NCI-H1092 treated with DMSO at 0.1 percent for 48 hours (cell line): ENCODE data around the gene LAPTM4A.
A peak's percentile ranks its signal among the peaks of the same experiment; 100 is the strongest.
"Not testable (repeated sequence)": the region's sequence is repeated elsewhere in the genome, so short reads cannot be mapped to it uniquely, and the experiment has no call there.

ENCODE experiments used
- DNase-seq: peaks from one replicate; lab custom pipeline; 2025; lab: John Stamatoyannopoulos, UW

Gene LAPTM4A

DNA sequence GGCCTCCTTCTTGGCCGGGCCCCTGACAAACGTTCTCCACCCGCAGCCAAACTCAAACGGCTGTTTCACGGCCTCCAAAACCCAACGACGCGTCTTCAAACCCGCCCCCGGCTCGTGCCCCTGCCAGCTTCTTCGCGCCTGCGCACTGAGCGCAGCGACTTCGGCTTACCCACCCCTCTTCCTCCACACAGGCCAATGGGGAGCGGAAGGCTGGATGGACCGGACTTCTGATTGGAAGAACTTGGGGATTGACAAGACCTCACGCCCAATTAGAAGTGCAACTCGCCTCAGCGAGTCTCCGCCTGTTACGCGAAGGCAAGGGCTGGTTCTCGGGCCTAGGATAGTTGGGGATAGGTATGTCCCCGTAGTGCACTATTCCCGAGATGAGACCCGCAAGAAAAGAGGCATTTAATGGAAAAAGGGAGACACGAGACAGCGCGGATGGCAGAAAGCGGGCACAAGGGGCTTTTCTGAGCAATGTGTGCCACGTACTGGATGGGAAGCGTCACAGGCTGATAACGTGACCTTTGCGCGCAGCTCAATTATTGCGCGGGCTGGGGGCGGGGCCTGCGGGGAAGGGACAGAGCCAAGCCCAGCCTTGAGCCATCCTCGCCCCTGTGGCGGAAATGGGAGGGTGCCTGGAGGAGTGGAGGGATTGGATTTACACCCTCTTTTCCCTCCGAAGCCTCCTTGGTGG is at the start of gene LAPTM4A:
LAPTM4A (minus strand) TSS at position 97 of the 697 bp plus-strand sequence. CDS start 108 bp downstream, outside the sequence.
- DNase-seq: peak; percentile 96

DNA sequence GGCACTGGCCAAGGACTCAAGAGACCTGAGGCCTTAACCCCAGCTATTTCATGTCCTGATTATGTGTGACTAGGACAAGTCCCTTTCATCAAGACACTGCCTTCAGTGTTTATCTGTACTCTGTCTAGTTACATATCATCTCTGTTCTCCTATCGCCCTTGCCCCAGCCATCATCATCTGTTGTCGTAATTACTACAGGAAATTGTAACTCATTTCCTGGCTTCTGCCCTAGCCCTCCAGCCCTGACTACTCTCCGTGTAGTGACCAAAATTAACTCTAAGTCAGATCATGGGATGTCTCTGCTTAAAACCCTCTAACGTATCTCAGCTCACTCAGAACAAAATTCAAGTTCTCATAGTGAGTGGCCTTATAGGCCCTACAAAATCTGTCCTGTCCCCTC is 49.3 kb upstream of the LAPTM4A start:
- DNase-seq: no peak

DNA sequence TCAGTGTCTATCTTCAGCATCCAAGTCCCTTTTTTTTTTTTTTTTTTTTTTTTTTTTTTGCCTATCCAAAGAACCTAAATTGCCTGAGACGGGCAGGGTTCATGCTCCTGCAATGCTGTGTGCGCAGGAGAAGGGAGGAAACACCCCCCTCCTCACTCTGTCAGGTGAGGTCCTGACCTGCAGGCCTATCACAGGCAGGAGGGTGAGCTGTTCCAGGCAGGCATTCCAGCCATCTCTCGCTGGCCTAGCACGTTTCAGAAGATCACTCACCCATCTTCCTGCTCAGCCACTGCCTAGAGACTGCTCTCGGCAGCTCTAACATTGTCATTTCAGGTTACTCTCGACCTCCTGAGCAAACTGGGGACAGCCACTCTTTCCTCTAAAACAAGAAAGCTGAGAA is 48.4 kb upstream of the LAPTM4A start:
- no peak for DNase-seq

DNA sequence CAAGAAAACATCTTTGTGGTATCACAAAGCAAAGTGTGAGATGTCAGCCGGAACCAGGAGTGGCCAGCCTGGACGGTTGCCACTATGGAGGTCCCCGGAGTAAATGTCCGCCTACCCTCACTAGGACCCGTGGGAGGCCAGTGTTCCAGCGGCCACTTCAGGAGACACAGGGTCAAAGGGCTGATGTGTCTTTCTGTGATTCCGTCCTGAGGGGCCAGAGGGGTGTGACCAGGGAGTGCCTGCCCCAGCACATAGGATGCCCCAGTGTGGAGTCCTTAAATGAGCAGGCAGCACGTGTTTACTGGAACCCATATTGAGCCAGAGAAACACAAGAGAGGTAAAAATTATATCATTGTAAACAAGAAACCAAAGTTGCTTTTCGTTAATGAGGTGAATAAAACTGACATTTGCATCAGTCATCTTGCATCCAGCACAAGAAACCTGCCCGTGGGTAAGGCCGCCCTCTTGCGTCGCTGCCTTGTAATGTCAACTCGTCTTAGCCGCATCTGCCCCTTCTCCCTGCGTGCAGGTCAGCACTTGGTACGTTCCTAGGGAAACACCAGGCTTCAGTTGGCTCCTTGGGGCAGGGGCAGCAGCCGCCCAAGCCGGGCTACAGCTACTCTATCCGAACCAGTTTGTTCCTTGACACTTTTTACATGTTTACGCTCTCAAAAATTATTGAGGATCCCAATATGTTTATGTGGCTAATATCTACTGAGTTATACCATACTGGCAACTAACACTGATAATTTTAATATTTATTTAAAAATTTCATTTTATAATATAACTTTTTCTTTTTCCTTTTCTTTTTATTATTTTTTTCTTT is 46.7 kb upstream of the LAPTM4A start:
- DNase-seq: peak; percentile 73

DNA sequence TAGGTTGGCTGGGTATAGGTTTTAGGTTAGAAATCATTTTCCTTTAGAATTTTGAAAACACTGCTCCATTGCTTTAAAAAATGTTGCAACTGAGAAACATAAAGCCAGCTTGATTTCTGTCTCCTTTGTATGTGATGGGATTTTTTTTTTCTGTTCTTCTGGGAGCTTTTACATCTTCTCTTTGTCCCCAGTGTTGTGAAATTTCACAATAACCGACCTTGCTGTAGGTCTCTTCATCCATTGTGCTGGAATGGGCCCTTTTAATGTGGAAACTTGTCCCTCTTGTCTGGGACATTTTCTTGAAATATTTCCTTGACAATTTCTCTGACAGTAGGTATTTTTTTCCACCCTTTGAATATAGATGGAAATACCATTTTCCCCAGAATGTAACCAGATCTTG is 44.0 kb upstream of the LAPTM4A start:
- no peak for DNase-seq

DNA sequence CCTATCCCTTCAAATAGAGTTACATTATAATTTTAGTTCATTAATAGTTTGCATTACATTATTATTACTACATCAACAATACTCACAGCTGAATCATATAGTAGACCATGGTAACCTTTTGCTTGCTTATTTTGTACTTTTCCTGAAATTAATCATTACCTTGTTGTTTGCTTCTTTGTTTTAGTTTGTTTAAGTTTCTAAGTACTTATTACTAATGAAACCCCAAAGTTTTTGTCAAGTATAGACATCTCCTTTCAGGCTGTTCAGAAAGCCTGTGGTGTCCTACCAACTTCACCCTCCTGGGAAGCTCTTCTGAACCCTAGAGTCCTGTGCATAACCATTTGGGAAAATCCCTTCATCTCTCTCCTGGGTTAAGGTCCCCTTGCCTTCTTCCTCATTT is 43.5 kb upstream of the LAPTM4A start:
- no peak for DNase-seq

DNA sequence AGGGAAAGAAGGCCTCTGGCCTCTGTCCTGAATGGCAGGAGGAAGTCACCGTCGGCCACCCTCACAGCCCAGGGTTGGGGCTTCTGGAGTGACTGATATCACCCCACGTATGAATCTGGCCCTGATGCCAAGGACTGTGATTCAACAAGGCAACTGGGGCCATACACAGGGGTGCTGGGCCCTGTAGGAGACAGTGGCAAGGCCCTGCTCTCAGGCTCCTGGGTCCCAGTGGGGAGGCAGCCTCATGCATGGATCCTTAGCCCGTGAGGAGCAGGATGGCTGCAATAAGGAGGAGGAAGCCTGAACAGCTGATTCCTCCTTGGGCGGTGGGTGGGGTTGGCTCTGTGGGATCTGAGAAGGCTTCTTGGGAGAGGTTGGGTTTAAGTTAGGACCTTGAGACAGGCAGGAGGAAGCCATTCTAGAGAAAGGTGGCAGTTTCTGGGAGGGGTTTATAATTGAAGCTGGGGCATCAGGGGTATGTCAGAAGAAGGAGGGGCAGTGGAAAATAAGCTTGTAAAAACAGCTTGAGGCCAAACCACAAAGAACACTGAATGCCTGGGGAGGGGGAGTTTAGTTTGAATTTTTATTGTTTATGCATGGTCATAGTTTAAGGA is 42.8 kb upstream of the LAPTM4A start:
- DNase-seq: no peak

DNA sequence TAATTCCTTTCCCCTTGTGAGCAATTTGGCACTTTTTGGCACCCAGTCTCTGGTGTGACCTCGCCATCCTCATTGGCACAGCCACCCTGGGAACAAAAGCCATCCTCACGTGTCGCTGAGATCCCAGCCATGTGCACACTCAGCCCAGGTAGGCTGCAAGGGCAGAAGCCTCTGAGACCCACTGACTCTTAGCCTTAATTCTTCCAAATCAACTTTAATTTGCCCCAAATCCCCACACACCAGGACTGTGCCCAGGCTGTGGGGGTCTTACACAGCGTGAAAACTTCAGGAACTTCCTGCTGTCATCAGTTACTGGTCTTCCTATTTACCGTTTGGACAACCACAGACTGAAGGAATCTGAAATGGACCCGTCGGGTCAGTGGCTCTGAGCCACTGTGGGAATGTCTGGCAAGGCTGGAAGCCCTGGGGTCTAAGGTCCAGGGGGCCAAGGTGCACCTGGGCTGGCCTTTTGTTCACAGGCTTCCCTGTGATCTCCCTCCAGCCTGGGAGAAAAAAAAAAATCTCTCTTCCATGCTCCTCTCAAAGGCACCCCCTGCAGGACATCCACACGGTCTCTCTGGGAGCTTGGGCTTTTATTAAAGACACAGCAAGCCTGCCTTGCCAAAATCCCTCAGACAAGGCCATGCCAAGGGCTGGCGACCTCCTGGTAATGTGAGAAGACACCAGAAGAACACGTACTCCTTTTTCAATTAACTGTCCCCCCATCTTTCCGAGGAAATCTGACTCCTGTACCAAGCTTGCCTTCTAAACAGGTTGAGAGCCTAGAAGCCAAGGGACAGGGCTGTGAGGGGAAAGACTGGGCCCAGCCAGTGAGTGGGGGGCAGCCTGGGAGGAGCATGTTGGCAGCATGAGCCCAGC is 42.1 kb upstream of the LAPTM4A start:
- DNase-seq: peak; percentile 56

DNA sequence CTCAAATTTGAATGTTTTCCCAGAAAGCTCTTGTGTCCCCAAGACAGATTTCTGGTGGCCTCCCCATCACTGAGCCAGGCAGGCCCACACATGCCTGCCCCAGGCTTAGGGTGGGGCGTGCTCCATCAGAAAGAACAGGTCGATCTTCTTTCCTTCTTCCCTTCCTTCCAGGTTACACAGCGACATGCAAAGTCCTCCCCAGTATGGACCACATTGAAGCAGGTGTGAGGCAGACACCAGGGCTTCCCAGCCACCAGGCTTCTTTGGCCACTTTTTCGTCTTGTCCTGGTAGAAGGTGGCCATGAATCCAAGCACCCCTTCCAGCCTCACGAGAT is 41.4 kb upstream of the LAPTM4A start:
- no peak for DNase-seq

DNA sequence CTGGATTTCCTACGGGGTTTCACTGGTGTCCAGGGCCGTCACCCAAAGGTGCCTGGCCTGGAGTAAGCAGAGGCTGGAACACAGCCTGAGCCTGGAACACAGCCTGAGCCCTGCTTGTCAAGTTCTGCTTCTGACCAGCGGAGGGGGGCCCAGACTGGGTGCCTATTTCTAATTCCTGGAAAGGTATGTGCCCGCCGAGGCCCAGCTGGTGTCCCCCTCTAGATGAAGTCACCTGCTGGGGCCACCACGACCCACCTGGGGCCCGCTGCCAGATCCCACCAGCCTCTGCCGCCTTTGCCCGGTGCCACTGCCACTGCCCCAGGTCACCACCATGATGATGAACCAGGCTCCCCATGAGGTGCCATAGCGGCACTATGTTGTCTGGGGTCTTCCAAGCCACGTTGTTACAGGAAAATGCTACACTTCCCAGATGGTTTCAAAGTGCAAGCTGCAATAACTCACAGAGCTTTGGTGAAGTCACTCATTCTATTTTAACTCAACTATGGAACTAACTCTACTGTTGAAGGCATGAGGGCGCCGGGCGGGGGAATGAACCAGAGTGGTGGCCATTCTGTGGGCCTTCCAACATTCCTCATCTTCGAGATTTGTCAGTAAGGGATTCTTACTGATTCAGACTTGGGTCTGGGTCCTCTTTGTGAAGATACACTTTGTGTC is 40.9 kb upstream of the LAPTM4A start:
- DNase-seq: no peak

DNA sequence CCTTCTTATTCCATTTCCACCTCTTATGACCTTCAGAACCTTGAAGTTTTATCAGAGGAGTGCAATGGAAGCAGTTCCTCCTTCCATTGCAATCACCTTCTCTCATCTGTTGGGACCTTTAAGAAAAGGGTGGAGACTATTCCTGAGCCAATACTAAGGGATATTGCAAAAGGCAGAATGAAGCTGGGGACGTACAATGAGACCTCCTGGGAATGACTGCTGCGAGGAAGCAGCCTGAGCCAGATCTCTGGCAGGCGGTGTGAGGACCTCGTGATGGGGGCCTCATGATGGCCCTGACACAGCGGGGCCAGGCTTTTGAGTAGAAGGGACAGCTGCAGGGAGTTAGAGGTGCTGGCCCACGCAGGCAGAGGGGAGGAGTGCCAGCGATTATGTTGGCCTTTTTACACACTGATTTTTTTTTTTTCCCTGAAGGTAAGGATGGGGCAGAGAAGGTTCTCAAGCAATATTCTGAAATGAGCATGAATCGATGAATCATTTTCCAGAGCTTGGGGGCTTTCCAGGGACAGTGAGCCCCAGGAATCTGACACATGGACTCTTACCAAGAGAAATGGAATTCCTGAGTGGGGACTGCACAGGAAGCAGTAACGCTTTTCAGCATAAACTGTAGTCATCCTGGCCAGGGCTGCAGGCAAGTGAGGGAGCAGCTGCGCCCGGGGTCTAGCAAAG is 40.0 kb upstream of the LAPTM4A start:
- DNase-seq: no peak

DNA sequence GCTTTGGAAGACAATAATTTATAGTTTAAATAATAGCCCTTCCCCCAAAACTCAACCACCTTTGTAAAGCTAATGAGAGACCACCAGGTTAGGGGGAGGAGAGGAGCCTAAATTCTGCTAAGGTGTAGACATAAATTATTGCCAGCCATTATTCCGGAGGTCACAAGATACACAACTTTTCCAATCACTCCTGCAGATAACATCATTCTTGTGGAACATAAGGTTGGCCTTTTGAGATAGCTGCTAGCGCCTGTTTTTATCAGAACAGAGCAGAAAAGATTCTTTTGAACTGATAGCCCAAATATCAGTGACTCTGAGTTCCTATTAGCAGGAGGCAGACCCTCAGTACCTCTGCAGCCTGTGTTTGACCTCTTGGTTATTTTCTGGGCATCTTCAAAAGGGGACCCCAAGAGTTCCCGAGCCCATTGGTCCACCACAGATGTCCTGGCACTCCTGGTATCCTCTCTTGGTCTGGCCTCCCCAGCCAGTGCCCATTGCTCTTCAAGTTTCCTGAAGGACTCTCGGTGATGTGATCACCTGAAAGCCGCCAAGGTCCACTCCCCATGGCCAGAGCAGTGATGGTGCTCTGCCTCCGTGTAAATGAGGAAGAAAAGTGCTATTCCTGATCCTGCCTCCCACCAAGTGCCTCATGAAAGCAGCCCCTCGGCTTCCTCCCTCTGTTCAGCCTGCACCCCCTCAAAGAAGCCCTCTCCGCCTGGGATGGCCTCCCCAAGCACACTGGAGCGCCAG is 38.5 kb upstream of the LAPTM4A start:
- no peak for DNase-seq

DNA sequence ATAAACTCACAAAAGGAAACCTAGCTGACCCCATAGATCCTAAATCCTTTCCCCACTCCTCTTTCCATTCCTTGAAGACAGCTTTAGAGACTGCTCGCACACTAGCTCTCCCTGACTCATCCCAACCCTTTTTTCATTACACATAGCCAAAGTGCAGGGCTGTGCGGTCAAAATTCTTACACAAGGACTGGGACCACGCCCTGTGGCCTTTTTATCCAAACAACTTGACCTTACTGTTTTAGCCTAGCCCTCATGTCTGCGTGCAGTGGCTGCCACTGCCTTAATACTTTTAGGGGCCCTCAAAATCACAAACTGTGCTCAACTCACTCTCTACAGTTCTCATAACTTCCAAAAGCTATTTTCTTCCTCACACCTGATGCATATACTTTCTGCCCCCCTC is 34.5 kb upstream of the LAPTM4A start:
- DNase-seq: not testable (repeated sequence)

DNA sequence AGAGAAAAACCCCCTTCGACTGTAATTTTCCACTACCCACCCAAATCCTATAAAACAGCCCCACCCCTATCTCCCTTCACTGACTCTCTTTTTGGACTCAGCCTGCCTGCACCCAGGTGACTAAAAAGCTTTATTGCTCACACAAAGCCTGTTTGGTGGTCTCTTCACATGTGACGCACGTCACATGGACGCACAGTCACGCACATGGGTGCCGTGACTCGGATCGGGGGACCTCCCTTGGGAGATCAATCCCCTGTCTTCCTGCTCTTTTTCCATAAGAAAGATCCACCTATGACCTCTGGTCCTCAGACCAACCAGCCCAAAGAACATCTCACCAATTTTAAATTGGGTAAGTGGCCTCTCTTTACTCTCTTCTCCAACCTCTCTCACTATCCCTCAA is 31.4 kb upstream of the LAPTM4A start:
- not testable (repeated sequence) for DNase-seq

DNA sequence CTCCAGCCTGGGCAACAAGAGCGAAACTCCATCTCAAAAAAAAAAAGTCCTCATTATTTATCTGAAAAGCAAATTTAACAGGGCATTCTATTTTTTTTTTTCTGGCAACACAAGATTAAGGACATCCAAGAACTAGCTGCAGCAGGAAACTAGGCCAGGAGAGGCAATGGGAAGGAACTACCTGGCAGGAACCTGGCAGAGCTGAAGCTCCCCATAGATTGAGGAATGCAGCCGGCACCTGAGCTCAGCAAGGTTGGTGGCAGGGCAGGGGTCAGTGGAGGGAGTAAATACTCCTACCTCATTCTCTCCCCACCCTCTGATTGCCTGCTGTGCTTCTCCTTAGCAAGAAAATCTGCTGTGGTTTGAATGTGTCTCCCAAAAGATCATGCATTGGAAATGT is 30.4 kb upstream of the LAPTM4A start:
- no peak for DNase-seq

DNA sequence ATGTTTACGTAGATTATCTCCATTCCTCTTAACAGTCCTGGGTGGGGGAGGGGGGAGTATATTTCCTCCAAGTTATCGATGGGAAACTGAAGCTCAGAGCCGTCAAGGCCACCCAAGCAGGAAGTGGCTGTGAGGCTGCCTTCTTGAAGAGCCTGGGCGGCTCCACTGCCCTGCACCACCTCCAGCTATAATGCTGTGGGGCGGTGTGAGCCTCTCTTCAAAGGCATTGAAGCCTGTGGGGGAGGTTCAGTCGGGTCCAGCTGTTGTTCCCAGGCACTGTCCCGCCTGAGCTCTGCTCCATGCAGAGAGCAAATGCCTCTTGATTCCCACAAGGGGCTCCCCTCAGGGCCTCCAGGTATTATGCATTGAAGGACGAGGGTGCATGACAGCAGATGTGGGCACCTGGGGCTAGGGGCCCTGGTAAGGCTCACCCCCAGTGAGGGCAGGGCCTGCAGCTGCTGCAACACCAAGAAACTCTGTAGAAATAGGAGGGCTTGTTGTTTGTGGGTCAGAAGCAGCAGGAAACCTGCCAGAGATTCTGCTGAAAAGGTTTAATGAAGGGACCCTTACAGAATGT is 29.5 kb upstream of the LAPTM4A start:
- DNase-seq: no peak

DNA sequence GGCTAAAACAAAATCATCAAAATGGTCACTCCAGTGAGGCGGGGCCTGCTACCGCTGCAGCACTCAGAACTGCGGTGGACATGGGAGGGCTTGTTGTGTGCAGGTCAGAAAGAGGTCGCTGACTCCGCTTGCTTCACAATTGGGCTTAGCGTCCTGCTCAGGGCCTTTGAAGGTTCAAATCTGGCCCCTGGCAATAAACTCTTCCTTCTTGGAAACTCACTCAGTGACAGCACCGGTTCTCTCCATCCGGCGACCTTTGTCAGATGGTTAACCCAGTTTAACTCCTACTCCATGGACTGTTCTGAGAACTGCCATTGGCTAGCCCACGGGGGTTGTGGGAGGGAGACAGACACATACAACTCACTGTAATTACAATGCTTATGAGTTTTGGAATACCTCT is 29.0 kb upstream of the LAPTM4A start:
- DNase-seq: no peak

DNA sequence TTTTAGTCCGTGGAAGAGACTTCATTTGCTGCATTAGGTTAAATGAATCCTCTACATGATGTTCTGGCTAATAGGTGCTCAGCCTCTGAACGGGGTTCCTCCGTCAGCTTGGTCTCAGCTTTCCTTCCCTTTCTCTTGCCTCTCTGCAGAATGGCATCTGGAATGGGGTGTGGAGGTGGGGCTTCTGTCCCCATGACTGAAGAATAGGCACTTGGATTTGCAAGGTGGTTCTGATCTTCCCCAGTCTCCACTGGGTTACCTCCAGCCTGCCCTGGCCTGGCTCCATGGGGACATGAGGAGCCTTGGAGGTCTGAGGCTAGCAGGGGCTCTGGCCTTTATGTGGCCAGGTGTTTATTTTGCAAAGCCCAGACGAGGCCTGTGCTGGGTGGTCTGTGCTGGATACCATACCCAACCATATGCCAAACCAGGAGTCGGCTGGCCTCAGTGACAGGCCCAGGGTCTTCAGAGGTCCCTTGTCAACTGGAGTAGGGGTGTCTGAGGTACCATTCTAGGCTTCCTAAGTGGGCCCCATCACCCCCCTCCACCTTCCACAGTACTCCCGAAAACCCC is 28.2 kb upstream of the LAPTM4A start:
- DNase-seq: no peak

DNA sequence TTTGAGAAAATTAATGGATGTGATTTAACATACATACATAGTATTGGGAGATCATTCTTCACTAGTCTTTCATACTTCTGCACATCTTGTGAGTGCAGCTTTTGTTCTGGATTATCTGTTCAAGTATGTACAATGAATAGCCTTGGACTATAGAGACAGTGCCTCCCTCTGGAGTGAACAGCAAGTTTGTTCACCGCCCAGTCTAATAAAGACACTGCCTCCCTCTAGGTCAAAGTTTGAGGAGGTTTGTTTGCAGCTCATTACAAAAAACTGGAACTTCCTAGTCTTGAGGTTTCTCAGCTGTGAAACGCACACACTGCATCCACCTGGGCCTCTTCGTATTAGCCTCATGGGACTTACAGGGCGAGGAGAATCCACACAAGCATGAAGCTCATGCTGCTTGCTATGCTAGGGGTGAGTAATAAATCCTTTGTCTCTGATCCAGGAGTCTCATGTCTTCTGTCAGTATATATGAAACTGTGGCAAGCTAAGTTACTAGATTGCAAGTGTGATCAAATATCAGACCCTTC is 26.0 kb upstream of the LAPTM4A start:
- no peak for DNase-seq
